Measurements from ENCODE around the gene DCBLD1.

Gene DCBLD1

GRCh38 chr6:117538615-117539014, 56.1 kb downstream of the DCBLD1 start:
- H3K27me3 ChIP-seq (ENCODE audit: control insufficient read depth, insufficient read depth, low read length), result no peaks in the 10 kb centered on the region
- H3K4me1 ChIP-seq (ENCODE audit: control insufficient read depth, low read depth, low read length), result no peaks in the 10 kb centered on the region
- no peak overlapping the region for H3K4me3 ChIP-seq (ENCODE audit: low read length)
- H3K9ac ChIP-seq (ENCODE audit: low read length), result no peak overlapping the region
- no peaks in the 10 kb centered on the region for H3K9me3 ChIP-seq (ENCODE audit: control insufficient read depth, low read depth, low read length)
- H3K36me3 ChIP-seq (ENCODE audit: control insufficient read depth, low read depth, low read length), result no peaks in the 10 kb centered on the region
- no peak overlapping the region for H3K27ac ChIP-seq (ENCODE audit: low read length)

DNA sequence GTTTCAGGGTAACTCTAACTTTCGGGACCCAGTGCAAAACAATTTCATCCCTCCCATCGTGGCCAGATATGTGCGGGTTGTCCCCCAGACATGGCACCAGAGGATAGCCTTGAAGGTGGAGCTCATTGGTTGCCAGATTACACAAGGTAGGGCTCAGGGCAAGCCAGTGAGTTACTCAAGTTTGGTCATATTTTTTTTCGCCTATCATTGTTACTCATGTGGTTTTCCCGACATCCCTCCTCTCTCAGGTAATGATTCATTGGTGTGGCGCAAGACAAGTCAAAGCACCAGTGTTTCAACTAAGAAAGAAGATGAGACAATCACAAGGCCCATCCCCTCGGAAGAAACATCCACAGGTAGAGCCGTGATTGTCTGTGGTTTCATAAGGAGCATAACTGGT, 58.2 kb downstream of the DCBLD1 start:
- Histone ChIP-seq H3K9ac (ENCODE audit: low read length) (no peak overlapping the region), H3K4me1 (ENCODE audit: control insufficient read depth, low read depth, low read length) (no peaks in the 10 kb centered on the region), H3K27ac (ENCODE audit: low read length) (no peak overlapping the region), H3K4me3 (ENCODE audit: low read length) (no peak overlapping the region), H3K27me3 (ENCODE audit: control insufficient read depth, insufficient read depth, low read length) (no peaks in the 10 kb centered on the region), H3K9me3 (ENCODE audit: control insufficient read depth, low read depth, low read length) (no peaks in the 10 kb centered on the region), H3K36me3 (ENCODE audit: control insufficient read depth, low read depth, low read length) (no peaks in the 10 kb centered on the region)

GRCh38 chr6:117542493-117542892, 60.0 kb downstream of the DCBLD1 start:
- Histone ChIP-seq H3K36me3 (ENCODE audit: control insufficient read depth, low read depth, low read length) (no peaks in the 10 kb centered on the region), H3K9ac (ENCODE audit: low read length) (no peak overlapping the region)

DNA sequence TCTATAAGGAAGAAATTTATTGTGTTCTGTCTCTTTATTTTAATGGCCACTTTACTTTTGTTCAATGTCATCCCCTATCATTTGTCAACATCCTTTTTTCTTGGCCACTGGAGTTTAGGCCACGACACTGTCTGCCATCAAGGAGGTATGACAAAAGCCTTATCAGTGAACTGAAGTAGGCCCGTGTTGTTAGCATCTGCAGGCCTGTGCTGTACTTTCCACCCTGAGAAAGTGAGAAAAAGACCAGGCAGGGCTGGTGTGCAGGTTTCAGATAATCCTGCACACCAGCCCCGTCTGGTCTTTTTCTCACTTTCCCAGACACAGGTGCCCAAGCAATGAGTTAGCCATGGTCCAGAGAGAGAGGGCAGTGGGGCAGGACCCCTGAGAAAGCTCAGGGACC, 62.2 kb downstream of the DCBLD1 start:
- Histone ChIP-seq H3K4me1 (ENCODE audit: control insufficient read depth, low read depth, low read length) (peaks cover 11% of the 10 kb centered on the region), H3K27me3 (ENCODE audit: control insufficient read depth, insufficient read depth, low read length) (no peaks in the 10 kb centered on the region), H3K27ac (ENCODE audit: low read length) (no peak overlapping the region), H3K9ac (ENCODE audit: low read length) (no peak overlapping the region), H3K4me3 (ENCODE audit: low read length) (no peak overlapping the region), H3K9me3 (ENCODE audit: control insufficient read depth, low read depth, low read length) (no peaks in the 10 kb centered on the region), H3K36me3 (ENCODE audit: control insufficient read depth, low read depth, low read length) (no peaks in the 10 kb centered on the region)

More at GRCh38 chr6:117542493-117542892, 60.0 kb downstream of the DCBLD1 start:
- Histone ChIP-seq H3K27me3 (ENCODE audit: control insufficient read depth, insufficient read depth, low read length) (no peaks in the 10 kb centered on the region), H3K4me1 (ENCODE audit: control insufficient read depth, low read depth, low read length) (no peaks in the 10 kb centered on the region), H3K27ac (ENCODE audit: low read length) (no peak overlapping the region), H3K9me3 (ENCODE audit: control insufficient read depth, low read depth, low read length) (no peaks in the 10 kb centered on the region), H3K4me3 (ENCODE audit: low read length) (no peak overlapping the region)

DNA sequence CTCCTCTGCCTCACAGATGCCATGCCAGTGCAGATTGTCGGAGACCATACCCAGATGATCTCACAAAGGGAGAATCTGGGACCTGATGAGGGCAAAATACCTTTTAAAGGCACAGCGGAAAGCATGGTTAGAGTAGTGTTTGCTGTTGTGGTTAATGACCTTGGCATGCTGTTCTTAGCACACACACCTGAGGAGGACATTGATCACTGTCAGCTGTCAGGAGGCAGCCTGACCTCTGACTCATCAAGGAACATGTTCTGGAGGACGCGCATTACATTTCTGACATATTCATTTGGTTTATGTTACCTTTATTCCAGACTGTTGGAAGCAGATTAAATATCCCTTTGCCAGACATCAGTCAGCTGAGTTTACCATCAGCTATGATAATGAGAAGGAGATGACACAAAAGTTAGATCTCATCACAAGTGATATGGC, 62.7 kb downstream of the DCBLD1 start:
- no peak overlapping the region for H3K27ac ChIP-seq (ENCODE audit: low read length)

DNA sequence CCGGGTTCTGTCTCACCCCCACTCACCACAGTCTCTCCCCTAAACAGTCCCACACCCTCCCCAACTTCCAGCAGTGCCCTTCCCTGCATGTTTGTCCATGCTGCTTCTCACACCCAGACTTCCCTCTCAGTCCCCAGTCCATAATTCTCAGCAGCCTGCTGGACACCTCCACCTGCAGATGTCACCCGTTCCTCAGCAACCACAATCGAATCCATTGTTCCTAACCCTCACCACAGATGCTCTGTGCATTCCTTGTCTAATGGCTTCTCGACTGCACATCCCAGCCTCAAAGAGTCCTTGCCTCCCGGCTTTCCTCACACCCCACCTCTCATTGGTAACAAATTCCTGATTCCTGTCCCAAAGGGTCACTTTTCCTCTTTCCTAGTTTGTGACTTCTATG, 64.2 kb downstream of the DCBLD1 start:
- Histone ChIP-seq H3K4me1 (ENCODE audit: control insufficient read depth, low read depth, low read length) (peaks cover 11% of the 10 kb centered on the region), H3K9ac (ENCODE audit: low read length) (no peak overlapping the region), H3K9me3 (ENCODE audit: control insufficient read depth, low read depth, low read length) (no peaks in the 10 kb centered on the region), H3K27me3 (ENCODE audit: control insufficient read depth, insufficient read depth, low read length) (no peaks in the 10 kb centered on the region), H3K27ac (ENCODE audit: low read length) (no peak overlapping the region), H3K36me3 (ENCODE audit: control insufficient read depth, low read depth, low read length) (no peaks in the 10 kb centered on the region), H3K4me3 (ENCODE audit: low read length) (no peak overlapping the region)

More for the DNA sequence above, 62.7 kb downstream of the DCBLD1 start:
- no peak overlapping the region for H3K9ac ChIP-seq (ENCODE audit: low read length)
- H3K27me3 ChIP-seq (ENCODE audit: control insufficient read depth, insufficient read depth, low read length), result no peaks in the 10 kb centered on the region
- no peak overlapping the region for H3K4me3 ChIP-seq (ENCODE audit: low read length)
- no peaks in the 10 kb centered on the region for H3K9me3 ChIP-seq (ENCODE audit: control insufficient read depth, low read depth, low read length)
- peaks cover 11% of the 10 kb centered on the region for H3K4me1 ChIP-seq (ENCODE audit: control insufficient read depth, low read depth, low read length)
- no peaks in the 10 kb centered on the region for H3K36me3 ChIP-seq (ENCODE audit: control insufficient read depth, low read depth, low read length)

DNA sequence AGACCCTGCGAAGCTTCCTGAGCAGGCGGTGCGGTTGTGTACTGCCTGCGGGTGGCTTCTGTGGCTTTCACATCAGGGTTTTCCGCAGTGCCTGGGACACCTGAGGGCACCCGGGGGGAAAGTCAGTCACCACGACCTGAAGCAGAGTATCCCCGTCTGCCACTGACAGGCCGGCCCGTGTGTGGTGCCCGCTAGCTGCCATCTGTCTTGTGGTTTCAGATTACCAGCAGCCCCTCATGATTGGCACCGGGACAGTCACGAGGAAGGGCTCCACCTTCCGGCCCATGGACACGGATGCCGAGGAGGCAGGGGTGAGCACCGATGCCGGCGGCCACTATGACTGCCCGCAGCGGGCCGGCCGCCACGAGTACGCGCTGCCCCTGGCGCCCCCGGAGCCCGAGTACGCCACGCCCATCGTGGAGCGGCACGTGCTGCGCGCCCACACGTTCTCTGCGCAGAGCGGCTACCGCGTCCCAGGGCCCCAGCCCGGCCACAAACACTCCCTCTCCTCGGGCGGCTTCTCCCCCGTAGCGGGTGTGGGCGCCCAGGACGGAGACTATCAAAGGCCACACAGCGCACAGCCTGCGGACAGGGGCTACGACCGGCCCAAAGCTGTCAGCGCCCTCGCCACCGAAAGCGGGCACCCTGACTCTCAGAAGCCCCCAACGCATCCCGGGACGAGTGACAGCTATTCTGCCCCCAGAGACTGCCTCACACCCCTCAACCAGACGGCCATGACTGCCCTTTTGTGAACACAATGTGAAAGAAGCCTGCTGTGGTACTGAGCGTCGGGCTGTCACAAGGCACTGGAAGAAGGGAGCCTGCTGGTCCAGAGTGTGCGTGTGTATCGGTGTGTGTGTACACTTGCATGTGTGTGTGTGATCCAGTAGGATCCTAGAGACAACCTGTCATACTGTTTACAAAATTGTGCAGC, 65.5 kb downstream of the DCBLD1 start:
- Histone ChIP-seq H3K9ac (ENCODE audit: low read length) (no peak overlapping the region), H3K4me1 (ENCODE audit: control insufficient read depth, low read depth, low read length) (peaks cover 11% of the 10 kb centered on the region), H3K9me3 (ENCODE audit: control insufficient read depth, low read depth, low read length) (no peaks in the 10 kb centered on the region), H3K4me3 (ENCODE audit: low read length) (no peak overlapping the region), H3K27me3 (ENCODE audit: control insufficient read depth, insufficient read depth, low read length) (no peaks in the 10 kb centered on the region), H3K27ac (ENCODE audit: low read length) (no peak overlapping the region), H3K36me3 (ENCODE audit: control insufficient read depth, low read depth, low read length) (no peaks in the 10 kb centered on the region)

DNA sequence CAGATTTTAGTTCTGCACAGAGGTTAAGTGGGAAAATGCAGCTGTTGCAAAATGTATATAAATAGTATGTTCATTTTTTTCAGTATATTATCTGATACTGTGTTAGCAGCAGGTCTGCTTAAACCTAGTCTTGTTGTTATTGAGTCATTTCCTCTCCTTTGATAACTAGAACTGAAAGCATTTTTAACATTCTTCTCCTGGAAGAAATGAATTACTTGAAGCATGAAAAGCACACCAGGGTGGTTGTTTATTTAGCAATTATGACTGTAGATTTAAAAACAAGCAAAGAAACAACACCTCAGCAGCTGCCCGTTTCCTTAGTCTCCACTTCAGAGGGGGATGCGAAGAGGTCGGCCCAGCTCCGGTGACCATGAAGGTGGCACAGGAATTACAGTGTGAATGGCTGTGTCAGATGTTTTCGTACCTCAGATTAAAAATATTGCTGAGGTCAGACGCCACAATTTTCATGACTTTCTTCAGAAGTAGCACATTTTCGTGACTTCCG, 66.4 kb downstream of the DCBLD1 start:
- Histone ChIP-seq H3K4me3 (ENCODE audit: low read length) (no peak overlapping the region), H3K4me1 (ENCODE audit: control insufficient read depth, low read depth, low read length) (peaks cover 11% of the 10 kb centered on the region), H3K36me3 (ENCODE audit: control insufficient read depth, low read depth, low read length) (no peaks in the 10 kb centered on the region), H3K9ac (ENCODE audit: low read length) (no peak overlapping the region), H3K27me3 (ENCODE audit: control insufficient read depth, insufficient read depth, low read length) (no peaks in the 10 kb centered on the region), H3K27ac (ENCODE audit: low read length) (no peak overlapping the region), H3K9me3 (ENCODE audit: control insufficient read depth, low read depth, low read length) (no peaks in the 10 kb centered on the region)

GRCh38 chr6:117549611-117550010, 67.1 kb downstream of the DCBLD1 start:
- no peaks in the 10 kb centered on the region for H3K36me3 ChIP-seq (ENCODE audit: control insufficient read depth, low read depth, low read length)
- H3K9ac ChIP-seq (ENCODE audit: low read length), result no peak overlapping the region
- no peaks in the 10 kb centered on the region for H3K27me3 ChIP-seq (ENCODE audit: control insufficient read depth, insufficient read depth, low read length)
- H3K27ac ChIP-seq (ENCODE audit: low read length), result no peak overlapping the region
- H3K4me3 ChIP-seq (ENCODE audit: low read length), result no peak overlapping the region
- no peaks in the 10 kb centered on the region for H3K9me3 ChIP-seq (ENCODE audit: control insufficient read depth, low read depth, low read length)
- H3K4me1 ChIP-seq (ENCODE audit: control insufficient read depth, low read depth, low read length), result peaks cover 11% of the 10 kb centered on the region

DNA sequence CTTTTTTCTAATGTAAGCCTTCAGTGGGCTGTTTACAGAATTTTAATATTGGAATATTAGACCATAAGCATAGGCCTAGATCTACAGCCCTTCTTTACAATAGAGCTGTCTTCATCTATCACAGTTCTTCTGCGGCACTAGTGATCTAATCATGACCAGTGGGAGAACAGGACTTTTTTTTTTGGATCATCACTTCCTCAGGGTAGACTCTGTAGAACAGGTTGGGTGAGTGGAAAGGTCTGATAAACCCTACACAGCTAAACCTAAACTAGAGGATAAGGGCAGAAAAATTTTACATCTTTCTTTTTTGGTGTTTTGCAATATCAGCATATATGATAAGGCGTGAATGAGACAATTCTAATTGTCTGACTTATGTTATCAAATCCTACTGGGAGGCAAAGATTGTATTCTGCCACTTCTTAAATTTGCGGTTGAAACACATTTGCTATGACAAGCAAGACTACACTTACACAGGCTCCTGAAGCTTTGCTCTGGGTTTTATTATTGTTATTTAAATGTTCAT, 67.7 kb downstream of the DCBLD1 start:
- H3K4me3 ChIP-seq (ENCODE audit: low read length), result no peak overlapping the region
- H3K36me3 ChIP-seq (ENCODE audit: control insufficient read depth, low read depth, low read length), result no peaks in the 10 kb centered on the region
- no peaks in the 10 kb centered on the region for H3K9me3 ChIP-seq (ENCODE audit: control insufficient read depth, low read depth, low read length)
- peaks cover 11% of the 10 kb centered on the region for H3K4me1 ChIP-seq (ENCODE audit: control insufficient read depth, low read depth, low read length)
- H3K27me3 ChIP-seq (ENCODE audit: control insufficient read depth, insufficient read depth, low read length), result no peaks in the 10 kb centered on the region
- H3K9ac ChIP-seq (ENCODE audit: low read length), result no peak overlapping the region
- H3K27ac ChIP-seq (ENCODE audit: low read length), result no peak overlapping the region

DNA sequence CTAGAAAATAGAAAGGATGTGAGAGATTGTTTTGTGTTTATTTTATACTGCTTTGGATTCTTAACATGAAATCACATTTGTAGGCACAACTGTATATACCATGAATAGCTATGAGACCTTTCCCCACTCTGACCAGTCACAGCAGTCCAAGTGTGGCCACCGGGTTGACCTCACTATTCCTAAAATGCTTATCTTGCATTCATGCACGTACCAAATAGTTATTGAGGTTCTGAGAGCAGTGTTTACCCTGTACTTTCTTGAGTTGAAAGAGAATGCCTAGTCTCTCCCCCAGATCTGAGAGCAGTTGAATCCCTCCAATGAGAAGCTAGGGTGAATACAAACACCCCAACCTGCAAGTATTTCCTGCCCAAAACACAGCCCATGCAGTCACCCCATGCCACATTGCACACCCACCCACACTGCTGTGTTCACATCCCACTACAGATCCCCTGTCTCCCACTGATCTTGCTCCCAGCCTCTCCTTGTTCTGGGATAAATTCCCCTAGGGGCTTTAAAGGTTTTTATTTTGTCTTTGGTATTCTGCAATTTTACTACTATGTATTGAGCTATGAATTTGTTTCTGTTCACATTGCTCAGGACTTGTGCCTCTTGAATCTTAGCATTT, 68.3 kb downstream of the DCBLD1 start:
- Histone ChIP-seq H3K27me3 (ENCODE audit: control insufficient read depth, insufficient read depth, low read length) (no peaks in the 10 kb centered on the region), H3K9ac (ENCODE audit: low read length) (no peak overlapping the region), H3K4me1 (ENCODE audit: control insufficient read depth, low read depth, low read length) (peaks cover 12% of the 10 kb centered on the region), H3K9me3 (ENCODE audit: control insufficient read depth, low read depth, low read length) (no peaks in the 10 kb centered on the region), H3K36me3 (ENCODE audit: control insufficient read depth, low read depth, low read length) (no peaks in the 10 kb centered on the region), H3K4me3 (ENCODE audit: low read length) (no peak overlapping the region), H3K27ac (ENCODE audit: low read length) (no peak overlapping the region)
